SK-N-SH treated with all-trans-retinoic acid at 6 μM for 48 hours (cell line): ENCODE results near the gene MTOR.

ENCODE experiments used
- ATAC-seq: fragments of 200-7000 bp; cut with Tn5 transposase; 3 replicates; pipeline ENCODE4 v1.9.1; 2020; ENCODE audit warnings: mild to moderate bottlenecking, moderate library complexity
- BACH2 ChIP-seq: fragments of 250-450 bp; sonication (Bioruptor Pico); IDR thresholded peaks from 2 replicates; pipeline ENCODE4 v1.9.0; 2021; ENCODE audit warnings: mild to moderate bottlenecking, borderline replicate concordance
- CSDC2 ChIP-seq: fragments of 250-450 bp; sonication (Bioruptor Pico); IDR thresholded peaks from 2 replicates; pipeline ENCODE4 v1.5.0; 2020; ENCODE audit warnings: mild to moderate bottlenecking, moderate library complexity
- ESRRG ChIP-seq: fragments of 250-450 bp; sonication (Bioruptor Pico); IDR thresholded peaks from 2 replicates; pipeline ENCODE4 v1.6.1; 2021; ENCODE audit warnings: mild to moderate bottlenecking
- ISL1 ChIP-seq: fragments of 250-450 bp; sonication (Bioruptor Pico); IDR thresholded peaks from 2 replicates; pipeline ENCODE4 v2.1.2; 2022; ENCODE audit warnings: mild to moderate bottlenecking, moderate library complexity
- OSR1 ChIP-seq: fragments of 250-450 bp; sonication (Bioruptor Pico); IDR thresholded peaks from 2 replicates; pipeline ENCODE4 v1.8.0; 2022; ENCODE audit warnings: moderate library complexity, mild to moderate bottlenecking, inconsistent platforms
- PPARA ChIP-seq: fragments of 250-450 bp; sonication (Bioruptor Pico); IDR thresholded peaks from 2 replicates; pipeline ENCODE4 v1.5.0; 2020; ENCODE audit warnings: mild to moderate bottlenecking, borderline replicate concordance
- RARB ChIP-seq: fragments of 250-450 bp; sonication (Bioruptor Pico); IDR thresholded peaks from 2 replicates; pipeline ENCODE4 v1.8.0; 2021; ENCODE audit warnings: mild to moderate bottlenecking, moderate library complexity
- SNAI2 ChIP-seq: fragments of 250-450 bp; sonication (Bioruptor Pico); IDR thresholded peaks from 2 replicates; pipeline ENCODE4 v1.5.0; 2020; ENCODE audit warnings: mild to moderate bottlenecking, moderate library complexity
- TOX ChIP-seq: fragments of 250-450 bp; sonication (Bioruptor Pico); IDR thresholded peaks from 2 replicates; pipeline ENCODE4 v1.8.0; 2021; ENCODE audit warnings: mild to moderate bottlenecking, moderate library complexity, borderline replicate concordance
- ZFP30 ChIP-seq: fragments of 450-650 bp; formaldehyde crosslinking; IDR thresholded peaks from 2 replicates; pipeline ENCODE4 v1.5.0; 2022; ENCODE audit warnings: mild to moderate bottlenecking, moderate library complexity
- ZNF565 ChIP-seq: fragments of 450-650 bp; formaldehyde crosslinking; conservative IDR thresholded peaks from 2 replicates; pipeline ENCODE4 v1.5.0; 2020; ENCODE audit warnings: low read depth, mild to moderate bottlenecking, moderate library complexity
- ZNF70 ChIP-seq: fragments of 450-650 bp; formaldehyde crosslinking; IDR thresholded peaks from 2 replicates; pipeline ENCODE4 v1.5.0; 2020; ENCODE audit warnings: mild to moderate bottlenecking, moderate library complexity
- ZNF8 ChIP-seq: fragments of 450-650 bp; formaldehyde crosslinking; IDR thresholded peaks from 2 replicates; pipeline ENCODE4 v1.5.0; 2020; ENCODE audit warnings: mild to moderate bottlenecking, moderate library complexity
- TF ChIP-seq, protein P1 (sequence below): fragments of 250-450 bp; sonication (Bioruptor Pico); IDR thresholded peaks from 2 replicates; pipeline ENCODE4 v1.5.1; 2021; ENCODE audit warnings: mild to moderate bottlenecking, moderate library complexity
- TF ChIP-seq, protein P2 (sequence below): fragments of 250-450 bp; sonication (Bioruptor Pico); IDR thresholded peaks from 2 replicates; pipeline ENCODE4 v1.5.0; 2020; ENCODE audit warnings: mild to moderate bottlenecking, moderate library complexity
- TF ChIP-seq, protein P3 (sequence below): fragments of 250-450 bp; sonication (Bioruptor Pico); IDR thresholded peaks from 2 replicates; pipeline ENCODE4 v1.5.1; 2020; ENCODE audit warnings: low read depth, mild to moderate bottlenecking, moderate library complexity

Gene MTOR

DNA sequence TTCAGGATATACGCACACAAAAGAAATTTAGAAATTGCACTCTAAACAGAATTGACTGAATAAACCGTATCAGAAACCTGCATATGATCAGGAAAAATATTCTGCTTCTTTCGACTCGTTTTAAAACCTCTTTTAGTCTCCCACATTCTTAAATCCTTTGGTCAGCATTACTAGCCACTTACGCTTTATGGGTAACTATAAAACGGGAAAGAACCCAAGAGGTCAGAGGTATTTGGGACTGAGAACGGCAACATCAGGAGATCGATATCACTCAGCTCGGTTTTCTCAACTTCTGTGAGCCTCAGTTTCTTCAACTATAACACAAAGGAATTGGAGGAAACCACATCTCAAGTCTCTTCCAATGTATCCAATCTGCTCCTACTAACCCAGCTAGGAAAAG lies 109.6 kb downstream of the MTOR start:
- TF ChIP-seq ISL1 (no peak), OSR1 (CRISPR knock-in tag) (no peak), BACH2 (CRISPR knock-in tag) (no peak)

DNA sequence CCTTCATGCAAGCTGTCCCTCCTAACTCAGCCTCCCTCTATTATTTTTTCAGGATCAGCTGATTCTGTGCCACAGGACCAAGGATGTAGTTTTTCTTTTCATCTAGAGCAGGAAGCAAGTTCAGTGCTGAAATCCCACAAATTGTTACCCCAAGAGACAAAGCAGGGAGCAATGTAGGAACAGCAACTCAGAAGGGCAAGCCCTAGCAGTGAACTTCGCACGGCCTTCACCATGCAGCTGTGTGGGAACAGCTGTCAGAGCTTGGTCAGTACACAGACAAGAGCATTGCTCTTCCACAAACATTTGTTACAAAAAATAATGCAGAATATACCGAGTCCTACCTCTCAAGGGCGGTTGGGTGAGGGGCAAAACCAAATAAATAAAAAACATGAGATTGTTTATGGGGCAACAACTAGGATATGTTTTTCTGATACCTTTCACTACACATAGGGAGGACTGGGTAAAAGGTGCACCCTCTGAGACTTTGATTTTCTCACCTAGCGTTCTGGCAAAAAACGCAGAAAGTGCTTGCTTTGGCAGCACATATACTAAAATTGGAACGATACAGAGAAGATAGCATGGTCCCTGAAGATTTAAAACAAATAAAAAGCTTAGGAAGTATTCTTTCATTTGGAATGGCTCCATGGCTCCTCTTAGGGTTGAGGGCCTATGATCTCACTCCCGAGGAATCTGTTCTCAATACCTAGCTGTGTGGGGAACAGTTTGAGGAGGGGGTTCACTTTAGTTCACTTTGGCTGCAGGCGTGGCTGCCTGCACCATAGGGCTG lies 110.3 kb downstream of the MTOR start:
- ATAC-seq = no peak
- TF ChIP-seq OSR1 (CRISPR knock-in tag) (no peak), SNAI2 (no peak), ZFP30 (CRISPR knock-in tag) (no peak), ESRRG (CRISPR knock-in tag) (no peak), CSDC2 (CRISPR knock-in tag) (no peak), PPARA (CRISPR knock-in tag) (no peak)
- TF ChIP-seq, protein P1, sequence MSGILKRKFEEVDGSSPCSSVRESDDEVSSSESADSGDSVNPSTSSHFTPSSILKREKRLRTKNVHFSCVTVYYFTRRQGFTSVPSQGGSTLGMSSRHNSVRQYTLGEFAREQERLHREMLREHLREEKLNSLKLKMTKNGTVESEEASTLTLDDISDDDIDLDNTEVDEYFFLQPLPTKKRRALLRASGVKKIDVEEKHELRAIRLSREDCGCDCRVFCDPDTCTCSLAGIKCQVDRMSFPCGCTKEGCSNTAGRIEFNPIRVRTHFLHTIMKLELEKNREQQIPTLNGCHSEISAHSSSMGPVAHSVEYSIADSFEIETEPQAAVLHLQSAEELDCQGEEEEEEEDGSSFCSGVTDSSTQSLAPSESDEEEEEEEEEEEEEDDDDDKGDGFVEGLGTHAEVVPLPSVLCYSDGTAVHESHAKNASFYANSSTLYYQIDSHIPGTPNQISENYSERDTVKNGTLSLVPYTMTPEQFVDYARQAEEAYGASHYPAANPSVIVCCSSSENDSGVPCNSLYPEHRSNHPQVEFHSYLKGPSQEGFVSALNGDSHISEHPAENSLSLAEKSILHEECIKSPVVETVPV (CRISPR knock-in tag) = no peak
- TF ChIP-seq, protein P2, sequence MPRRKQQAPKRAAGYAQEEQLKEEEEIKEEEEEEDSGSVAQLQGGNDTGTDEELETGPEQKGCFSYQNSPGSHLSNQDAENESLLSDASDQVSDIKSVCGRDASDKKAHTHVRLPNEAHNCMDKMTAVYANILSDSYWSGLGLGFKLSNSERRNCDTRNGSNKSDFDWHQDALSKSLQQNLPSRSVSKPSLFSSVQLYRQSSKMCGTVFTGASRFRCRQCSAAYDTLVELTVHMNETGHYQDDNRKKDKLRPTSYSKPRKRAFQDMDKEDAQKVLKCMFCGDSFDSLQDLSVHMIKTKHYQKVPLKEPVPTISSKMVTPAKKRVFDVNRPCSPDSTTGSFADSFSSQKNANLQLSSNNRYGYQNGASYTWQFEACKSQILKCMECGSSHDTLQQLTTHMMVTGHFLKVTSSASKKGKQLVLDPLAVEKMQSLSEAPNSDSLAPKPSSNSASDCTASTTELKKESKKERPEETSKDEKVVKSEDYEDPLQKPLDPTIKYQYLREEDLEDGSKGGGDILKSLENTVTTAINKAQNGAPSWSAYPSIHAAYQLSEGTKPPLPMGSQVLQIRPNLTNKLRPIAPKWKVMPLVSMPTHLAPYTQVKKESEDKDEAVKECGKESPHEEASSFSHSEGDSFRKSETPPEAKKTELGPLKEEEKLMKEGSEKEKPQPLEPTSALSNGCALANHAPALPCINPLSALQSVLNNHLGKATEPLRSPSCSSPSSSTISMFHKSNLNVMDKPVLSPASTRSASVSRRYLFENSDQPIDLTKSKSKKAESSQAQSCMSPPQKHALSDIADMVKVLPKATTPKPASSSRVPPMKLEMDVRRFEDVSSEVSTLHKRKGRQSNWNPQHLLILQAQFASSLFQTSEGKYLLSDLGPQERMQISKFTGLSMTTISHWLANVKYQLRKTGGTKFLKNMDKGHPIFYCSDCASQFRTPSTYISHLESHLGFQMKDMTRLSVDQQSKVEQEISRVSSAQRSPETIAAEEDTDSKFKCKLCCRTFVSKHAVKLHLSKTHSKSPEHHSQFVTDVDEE (CRISPR knock-in tag) = no peak

More for the DNA sequence above, 109.6 kb downstream of the MTOR start:
- no peak for ATAC-seq

DNA sequence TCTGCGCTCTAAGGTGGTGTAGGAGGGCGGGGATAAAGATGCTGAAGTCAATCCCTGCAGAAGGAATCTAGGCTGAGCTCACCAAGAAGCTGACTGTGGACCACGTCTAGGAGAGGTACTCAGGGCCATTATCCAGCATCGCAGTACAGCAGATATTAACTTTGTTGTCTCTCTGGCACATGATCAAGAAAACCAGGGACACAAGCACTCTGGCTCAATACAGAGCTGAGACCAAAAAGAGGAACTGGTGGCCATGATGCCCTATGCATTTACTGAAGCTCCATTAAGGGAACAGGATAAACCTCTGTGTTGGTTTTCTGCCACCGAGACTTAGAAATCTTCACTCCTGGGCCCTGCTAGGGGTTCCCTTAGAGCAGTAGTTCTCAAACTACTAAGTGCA lies 111.2 kb downstream of the MTOR start:
- no peak for ATAC-seq

DNA sequence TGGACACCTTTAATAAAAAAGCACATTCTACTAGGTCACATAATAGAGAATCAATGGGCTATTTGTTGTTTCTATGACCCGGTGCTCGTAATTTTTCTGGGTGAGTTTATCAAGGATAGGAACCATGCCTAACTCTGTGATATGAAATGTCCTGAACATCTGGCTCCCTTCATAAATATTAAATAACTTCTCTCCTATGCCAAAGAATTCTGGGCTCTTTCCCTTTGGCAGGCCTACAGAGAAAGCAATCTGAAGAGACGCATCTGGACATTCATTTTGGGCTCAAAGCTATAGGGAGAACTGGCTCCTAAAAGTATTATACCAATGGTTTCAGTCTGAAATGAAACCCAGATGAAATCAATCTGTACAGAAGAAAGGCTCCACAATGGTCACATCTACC lies 112.0 kb downstream of the MTOR start:
- no peak for TF ChIP-seq RARB (CRISPR knock-in tag)
- TF ChIP-seq CSDC2 (CRISPR knock-in tag) = no peak
- TF ChIP-seq, protein P1 (CRISPR knock-in tag) = no peak
- TF ChIP-seq OSR1 (CRISPR knock-in tag) = no peak
- no peak for TF ChIP-seq ZNF70 (CRISPR knock-in tag)
- no peak for TF ChIP-seq SNAI2
- no peak for TF ChIP-seq TOX
- no peak for TF ChIP-seq ZFP30 (CRISPR knock-in tag)
- TF ChIP-seq, protein P2 (CRISPR knock-in tag) = no peak
- no peak for TF ChIP-seq PPARA (CRISPR knock-in tag)
- no peak for TF ChIP-seq ZNF8 (CRISPR knock-in tag)
- no peak for TF ChIP-seq BACH2 (CRISPR knock-in tag)
- ATAC-seq = no peak

More for the DNA sequence above, 111.2 kb downstream of the MTOR start:
- TF ChIP-seq ZFP30 (CRISPR knock-in tag) (no peak), ZNF565 (CRISPR knock-in tag) (no peak)
- TF ChIP-seq, protein P3, sequence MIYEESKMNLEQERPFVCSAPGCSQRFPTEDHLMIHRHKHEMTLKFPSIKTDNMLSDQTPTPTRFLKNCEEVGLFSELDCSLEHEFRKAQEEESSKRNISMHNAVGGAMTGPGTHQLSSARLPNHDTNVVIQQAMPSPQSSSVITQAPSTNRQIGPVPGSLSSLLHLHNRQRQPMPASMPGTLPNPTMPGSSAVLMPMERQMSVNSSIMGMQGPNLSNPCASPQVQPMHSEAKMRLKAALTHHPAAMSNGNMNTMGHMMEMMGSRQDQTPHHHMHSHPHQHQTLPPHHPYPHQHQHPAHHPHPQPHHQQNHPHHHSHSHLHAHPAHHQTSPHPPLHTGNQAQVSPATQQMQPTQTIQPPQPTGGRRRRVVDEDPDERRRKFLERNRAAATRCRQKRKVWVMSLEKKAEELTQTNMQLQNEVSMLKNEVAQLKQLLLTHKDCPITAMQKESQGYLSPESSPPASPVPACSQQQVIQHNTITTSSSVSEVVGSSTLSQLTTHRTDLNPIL (CRISPR knock-in tag) = no peak
- TF ChIP-seq, all 23 proteins: peak for 0
